H1 (cell line): ENCODE measurements around the gene SORCS3.

Experiments used
- CTCF ChIP-seq, 3 experiments: IDR thresholded peaks; 1 replicate in 2 of 3; 2 replicates in 1 of 3; pipeline versions ENCODE4 v1.5.1 to v1.6.1; 2011; ENCODE audit warnings: low read length in 3 of 3, mild to moderate bottlenecking in 3 of 3, inconsistent platforms in 2 of 3, low read depth in 1 of 3, moderate library complexity in 1 of 3; ENCODE audit not compliant: insufficient read depth in 1 of 3; ENCODE audit errors: control extremely low read depth in 1 of 3
- EZH2 ChIP-seq: fragments of 200-600 bp; sonication (generic); IDR thresholded peaks from 2 replicates; pipeline ENCODE4 v1.7.1; 2012; ENCODE audit warnings: low read depth, mild to moderate bottlenecking, moderate library complexity, low read length, inconsistent platforms; ENCODE audit not compliant: severe bottlenecking
- POLR2A ChIP-seq, 2 experiments: IDR thresholded peaks; 1 replicate in 1 of 2; 2 replicates in 1 of 2; pipeline ENCODE4 v1.6.1; 2011; ENCODE audit warnings: low read depth in 2 of 2, low read length in 2 of 2, mild to moderate bottlenecking in 2 of 2; ENCODE audit errors: control extremely low read depth in 1 of 2
- SIN3A ChIP-seq, 2 experiments: IDR thresholded peaks in 1 of 2; conservative IDR thresholded peaks in 1 of 2; 2 replicates each; pipeline ENCODE4 v1.6.1; 2011 to 2012; ENCODE audit warnings: low read length in 2 of 2, improper control_type of control experiment in 1 of 2, low read depth in 1 of 2, mild to moderate bottlenecking in 1 of 2
- TAF1 ChIP-seq: IDR thresholded peaks from 2 replicates; pipeline ENCODE4 v1.6.1; 2011; ENCODE audit warnings: mild to moderate bottlenecking, low read depth, low read length
- YY1 ChIP-seq: IDR thresholded peaks from 2 replicates; pipeline ENCODE4 v1.6.1; 2011; ENCODE audit warnings: low read depth, mild to moderate bottlenecking, low read length

DNA sequence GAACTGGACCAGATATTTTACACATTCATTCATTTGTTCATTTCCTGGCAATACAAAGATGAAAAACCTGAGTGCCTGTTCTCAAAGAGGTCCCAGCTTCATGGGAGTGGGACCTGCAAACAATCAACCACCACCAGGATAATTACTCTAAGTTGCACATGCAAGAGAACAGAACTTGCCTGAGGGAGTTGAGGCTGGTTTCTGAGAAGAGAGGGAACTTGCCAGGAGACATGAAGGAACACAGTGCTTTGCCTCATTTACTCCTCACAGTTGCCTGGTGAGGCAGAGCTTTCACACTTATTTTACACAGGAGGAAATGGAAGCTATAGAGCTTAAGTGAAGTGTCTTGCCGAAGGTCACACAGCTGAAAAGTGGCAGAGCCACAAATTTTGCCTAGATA lies 170.1 kb downstream of the SORCS3 start:
- TF ChIP-seq EZH2 (no peak), CTCF (IDR thresholded peaks at IDR 0.05; ENCODE audit: control extremely low read depth in 1 of 3, insufficient read depth in 1 of 3, low read depth in 1 of 3, low read length in 3 of 3) (no peak), POLR2A (IDR thresholded peaks at IDR 0.05; ENCODE audit: control extremely low read depth in 1 of 2, low read depth in 2 of 2, low read length in 2 of 2) (no peak), YY1 (no peak), TAF1 (no peak), SIN3A (conservative IDR thresholded peaks at IDR 0.05 in 1 of 2, IDR thresholded peaks at IDR 0.05 in 1 of 2; ENCODE audit: low read depth in 1 of 2, low read length in 2 of 2) (no peak)
